HepG2 (cell line): Measurements from ENCODE around the gene CCDC150. TPM values are rescaled to one million over a fixed set of nuclear protein-coding genes. Genes with fewer than 3 reads are reported as not detected.

Source experiments
- ATAC-seq: fragments of 200-7000 bp; cut with Tn5 transposase; 3 replicates; pipeline ENCODE4 v1.9.1; 2020; ENCODE audit warnings: mild to moderate bottlenecking, moderate library complexity
- BruUV-seq: library from RNA; stranded (reverse); fragments of 400-500 nt; replicated peaks from 2 replicates; lab custom pipeline; 2021; lab: Mats Ljungman, UMichigan
- CTCF ChIA-PET: fragments of 300-600 bp; formaldehyde crosslinking; extraction: SDS; loops from one replicate; lab custom pipeline; 2021; ENCODE audit warnings: low total read pairs, inconsistent platforms, low intra/inter-chr PET ratio; lab: Yijun Ruan, JAX
- POLR2A ChIA-PET: fragments of 350-600 bp; sonication (Branson Sonifier 250); formaldehyde crosslinking; loops from one replicate; lab custom pipeline; 2020; ENCODE audit warnings: antibody characterized with exemption, inconsistent platforms; lab: Yijun Ruan, JAX
- DNase-seq: peaks from one replicate; pipeline ENCODE4 v3.0.0-alpha.2; 2015; ENCODE audit warnings: low spot score
- FAIRE-seq: peaks from 3 replicates; lab custom pipeline; 2011; peaks lifted over from hg19 to GRCh38; lab: Jason Lieb, UNC
- H2AFZ ChIP-seq: one replicate; pipeline ENCODE4 v1.6.1; 2011; ENCODE audit warnings: low read length, inconsistent platforms
- H3K27ac ChIP-seq: fragments of 300-600 bp; 3 replicates; pipeline ENCODE4 v1.8.0; 2011; ENCODE audit warnings: mixed run types, mild to moderate bottlenecking, mixed read lengths, low read length, inconsistent platforms; ENCODE audit not compliant: insufficient read depth; ENCODE audit errors: extremely low read length
- H3K27me3 ChIP-seq, 2 experiments: fragments of 200-600 bp in 1 of 2; 2 replicates in 1 of 2; 3 replicates in 1 of 2; pipeline versions ENCODE4 v1.6.0 to v1.8.0; 2011; ENCODE audit warnings: low read length in 2 of 2, mild to moderate bottlenecking in 2 of 2, moderate library complexity in 2 of 2, inconsistent platforms in 1 of 2; ENCODE audit not compliant: insufficient read depth in 2 of 2, control insufficient read depth in 1 of 2
- H3K36me3 ChIP-seq, 2 experiments: fragments of 200-600 bp in 1 of 2; replicated peaks in 1 of 2; 2 replicates in 1 of 2; 3 replicates in 1 of 2; pipeline versions ENCODE4 v1.5.1 to v1.8.0; 2011; ENCODE audit warnings: low read length in 2 of 2, inconsistent platforms in 1 of 2; ENCODE audit not compliant: insufficient read depth in 2 of 2, control insufficient read depth in 1 of 2
- H3K4me1 ChIP-seq: 2 replicates; pipeline ENCODE4 v1.5.1; 2012; ENCODE audit warnings: low read length, inconsistent platforms; ENCODE audit not compliant: insufficient read depth
- H3K4me2 ChIP-seq: 2 replicates; pipeline ENCODE4 v1.6.0; 2011; ENCODE audit warnings: low read depth, low read length, inconsistent platforms
- H3K4me3 ChIP-seq, 3 experiments: fragments of 200-600 bp in 1 of 3; sonication (generic), shearing (Covaris generic) in 1 of 3; replicated peaks in 1 of 3; 2 replicates each; pipeline ENCODE4 v1.5.1; 2011 to 2016; ENCODE audit warnings: low read length in 3 of 3, inconsistent platforms in 2 of 3, low read depth in 2 of 3, mild to moderate bottlenecking in 2 of 3, control low read depth in 1 of 3, mixed read lengths in 1 of 3; ENCODE audit not compliant: insufficient read depth in 1 of 3
- H3K79me2 ChIP-seq: one replicate; pipeline ENCODE4 v1.6.1; 2011; ENCODE audit warnings: low read length, inconsistent platforms; ENCODE audit not compliant: insufficient read depth
- H3K9ac ChIP-seq: 2 replicates; pipeline ENCODE4 v1.6.0; 2011; ENCODE audit warnings: mild to moderate bottlenecking, low read depth, low read length, inconsistent platforms; ENCODE audit not compliant: insufficient read depth
- H3K9me3 ChIP-seq: 2 replicates; pipeline ENCODE4 v1.5.1; 2012; ENCODE audit warnings: mild to moderate bottlenecking, low read length
- H4K20me1 ChIP-seq: 2 replicates; pipeline ENCODE4 v1.6.0; 2011; ENCODE audit warnings: inconsistent platforms, mild to moderate bottlenecking, low read length, moderate library complexity; ENCODE audit not compliant: insufficient read depth
- ELK4 ChIP-seq: sonication (generic); formaldehyde crosslinking; IDR thresholded peaks from 2 replicates; pipeline ENCODE4 v1.9.0; 2021; ENCODE audit warnings: missing genetic modification reagents, borderline replicate concordance
- FOSL2 ChIP-seq: sonication (generic); formaldehyde crosslinking; IDR thresholded peaks from 2 replicates; pipeline ENCODE4 v1.4.0; 2020; ENCODE audit warnings: missing genetic modification reagents
- FOXO1 ChIP-seq: sonication (generic); formaldehyde crosslinking; IDR thresholded peaks from 2 replicates; pipeline ENCODE4 v1.4.0; 2020; ENCODE audit warnings: missing genetic modification reagents
- KLF16 ChIP-seq, 2 experiments: sonication (generic) in 1 of 2; formaldehyde crosslinking in 1 of 2; IDR thresholded peaks; 2 replicates each; pipeline versions ENCODE4 v1.6.1 to v1.8.0; 2016 to 2023; ENCODE audit warnings: missing genetic modification reagents in 2 of 2, missing compliant biosample characterization in 1 of 2
- MLXIP ChIP-seq: sonication (generic); formaldehyde crosslinking; IDR thresholded peaks from 2 replicates; pipeline ENCODE4 v1.9.0; 2021; ENCODE audit warnings: missing genetic modification reagents, borderline replicate concordance
- NR2C2 ChIP-seq: sonication (generic); formaldehyde crosslinking; IDR thresholded peaks from 2 replicates; pipeline ENCODE4 v1.4.0; 2020; ENCODE audit warnings: missing genetic modification reagents, mild to moderate bottlenecking, moderate library complexity, borderline replicate concordance
- NR2F1 ChIP-seq, 2 experiments: fragments of 450-650 bp in 1 of 2; formaldehyde crosslinking in 1 of 2; IDR thresholded peaks; 2 replicates each; pipeline versions ENCODE4 v1.5.0 to v1.6.1; 2016 to 2020; ENCODE audit warnings: mild to moderate bottlenecking in 1 of 2, missing compliant biosample characterization in 1 of 2, missing genetic modification reagents in 1 of 2, moderate library complexity in 1 of 2
- PRMT3 ChIP-seq: sonication (generic); formaldehyde crosslinking; IDR thresholded peaks from 2 replicates; pipeline ENCODE4 v1.8.1; 2022; ENCODE audit warnings: low read depth, mild to moderate bottlenecking, moderate library complexity, missing genetic modification reagents, borderline replicate concordance
- RBFOX2 ChIP-seq: fragments of 200-400 bp; formaldehyde crosslinking; IDR thresholded peaks from 2 replicates; pipeline ENCODE4 v1.6.1; 2017; ENCODE audit warnings: low read depth, mild to moderate bottlenecking, low read length
- SSRP1 ChIP-seq: IDR thresholded peaks from 2 replicates; pipeline ENCODE4 v1.6.1; 2016; ENCODE audit warnings: control low read depth
- TOPORS ChIP-seq: sonication (generic); formaldehyde crosslinking; IDR thresholded peaks from 2 replicates; pipeline ENCODE4 v1.8.0; 2023; ENCODE audit warnings: mild to moderate bottlenecking, missing genetic modification reagents
- ZNF576 ChIP-seq: sonication (generic); formaldehyde crosslinking; IDR thresholded peaks from 2 replicates; pipeline ENCODE4 v1.4.0; 2020; ENCODE audit warnings: mild to moderate bottlenecking, missing genetic modification reagents
- ZNF616 ChIP-seq: sonication (generic); formaldehyde crosslinking; IDR thresholded peaks from 2 replicates; pipeline ENCODE4 v1.5.0; 2020; ENCODE audit warnings: low read depth, mild to moderate bottlenecking, missing genetic modification reagents
- ZNF775 ChIP-seq: sonication (generic); formaldehyde crosslinking; IDR thresholded peaks from 2 replicates; pipeline ENCODE4 v1.4.0; 2020; ENCODE audit warnings: missing genetic modification reagents, mild to moderate bottlenecking, moderate library complexity, borderline replicate concordance
- ZNF800 ChIP-seq: sonication (generic); formaldehyde crosslinking; IDR thresholded peaks from 2 replicates; pipeline ENCODE4 v1.4.0; 2020; ENCODE audit warnings: missing genetic modification reagents
- in situ Hi-C: cut with HindIII; loops from 2 replicates; pipeline ENCODE4 v1.10.0; 2017; ENCODE audit warnings: low pct_unique_long_range_greater_than_20kb; ENCODE audit not compliant: extremely low pct_ligation_motif_present
- intact Hi-C: fragments of 100-400 bp; cut with micrococcal nuclease; formaldehyde crosslinking; loops from one replicate; pipeline ENCODE4 v1.10.0; 2022; ENCODE audit not compliant: unreplicated experiment
- polyA plus RNA-seq, 8 experiments: library from polyadenylated mRNA; depleted of rRNA in 3 of 8; stranded (reverse) in 7 of 8; unstranded in 1 of 8; fragments of >200 nt; fragmentation: Illumina TruSeq in 4 of 8; extraction: Trizol in 4 of 8; gene quantifications; 2 replicates each; pipeline versions ENCODE4 v1.2.1 to v1.2.3, GENCODE V29; 2011 to 2016; ENCODE audit warnings: low read depth in 4 of 8, missing spikeins in 1 of 8, mixed read lengths in 1 of 8; ENCODE audit not compliant: insufficient read depth in 1 of 8
- total RNA-seq, 5 experiments: library from RNA; depleted of rRNA; stranded (reverse); fragments of >200 nt; fragmentation: Illumina TruSeq; extraction: Trizol; gene quantifications; 2 replicates each; pipeline ENCODE4 v1.2.3, GENCODE V29; 2016; ENCODE audit warnings: low read depth in 1 of 5

CCDC150 gene
- total and polyA plus RNA-seq, 2 of the 13 experiments (the other 11 are each of a cell fraction or from before 2014, with no cell fraction given) = 14.9 to 32.6 TPM

GRCh38 chr2:196719110-196719872 lies 79.8 kb downstream of the CCDC150 start (continued):
- TF ChIP-seq ZNF800 (CRISPR knock-in tag) = no peak
- TF ChIP-seq NR2F1 (CRISPR knock-in tag; IDR thresholded peaks at IDR 0.05) = 0 out of 4 replicates have a peak, but pooled peaks of 1 of the 2 experiments have one; percentile 29
- TF ChIP-seq FOSL2 = peak; percentile 61
- TF ChIP-seq PRMT3 = no peak

GRCh38 chr2:196723571-196723970 lies 84.1 kb downstream of the CCDC150 start:
- FAIRE-seq (no peak), ATAC-seq (no peak), DNase-seq (no peak)
- Histone ChIP-seq H3K9ac (no peak overlapping the region), H3K27me3 (no peaks in the 10 kb centered on the region), H3K79me2 (no peaks in the 10 kb centered on the region), H3K4me3 (no peak overlapping the region), H3K4me1 (peaks cover 14% of the 10 kb centered on the region), H3K36me3 (peaks cover 3 to 7% of the 10 kb centered on the region in 2 experiments; a peak in 4 of 5 replicates), H3K9me3 (no peaks in the 10 kb centered on the region), H3K4me2 (no peak overlapping the region), H2AFZ (no peak overlapping the region), H3K27ac (no peak overlapping the region), H4K20me1 (no peaks in the 10 kb centered on the region)
- ChIA-PET POLR2A (no interaction called here), CTCF (no interaction called here)
- intact Hi-C loops (no loop called here), in situ Hi-C loops (no loop called here)
- no TSS peak for BruUV-seq
- TF ChIP-seq KLF16 (CRISPR knock-in tag; IDR thresholded peaks at IDR 0.05) = no peak
- no peak for TF ChIP-seq NR2C2
- TF ChIP-seq RBFOX2 = no peak
- TF ChIP-seq TOPORS (CRISPR knock-in tag) = no peak
- TF ChIP-seq ZNF576 (CRISPR knock-in tag) = no peak
- no peak for TF ChIP-seq FOSL2
- no peak for TF ChIP-seq MLXIP (CRISPR knock-in tag)
- no peak for TF ChIP-seq ELK4 (CRISPR knock-in tag)
- no peak for TF ChIP-seq ZNF616 (CRISPR knock-in tag)
- no peak for TF ChIP-seq ZNF775 (CRISPR knock-in tag)
- no peak for TF ChIP-seq SSRP1 (CRISPR knock-in tag)
- TF ChIP-seq FOXO1 (CRISPR knock-in tag) = no peak
